Measurements from ENCODE around the gene GTF2H2C. TPM values are rescaled to one million over a fixed set of nuclear protein-coding genes. Genes with fewer than 3 reads are reported as not detected.

GTF2H2C gene
- total and polyA plus RNA-seq, 2 experiments from 2014 or later = 52.2 to 61.6 TPM

Small RNA genes within 50 kb of the gene (small RNA-seq; reads per million reads assigned to genes)
- not detected for gene RNU6-724P (ENCODE audit: low replicate concordance)

Other genes with a start within 250 kb of the GTF2H2C start
- 1.5 and 1.6 TPM in 2 replicates for gene CCDC125, start 227.4 kb upstream of the GTF2H2C start, total RNA-seq (2014; rRNA removed; shearing (Covaris generic))
- gene CCDC125, start 227.4 kb upstream of the GTF2H2C start, polyA plus RNA-seq (2016; fragmentation: Nextera tagmentation; extraction: Ambion mirVana) = 3.4 TPM in 2 replicates
- gene AK6, start 190.7 kb upstream of the GTF2H2C start, total RNA-seq (2014; rRNA removed; shearing (Covaris generic)) = 37.3 and 62.5 TPM in 2 replicates
- 232 and 260 TPM in 2 replicates for gene AK6, start 190.7 kb upstream of the GTF2H2C start, polyA plus RNA-seq (2016; fragmentation: Nextera tagmentation; extraction: Ambion mirVana)
- 65.1 and 77.1 TPM in 2 replicates for gene TAF9, start 190.7 kb upstream of the GTF2H2C start, total RNA-seq (2014; rRNA removed; shearing (Covaris generic))
- gene TAF9, start 190.7 kb upstream of the GTF2H2C start, polyA plus RNA-seq (2016; fragmentation: Nextera tagmentation; extraction: Ambion mirVana) = 121 and 146 TPM in 2 replicates
- 29.0 and 30.8 TPM in 2 replicates for gene RAD17, start 190.4 kb upstream of the GTF2H2C start, total RNA-seq (2014; rRNA removed; shearing (Covaris generic))
- 38.8 and 44.0 TPM in 2 replicates for gene RAD17, start 190.4 kb upstream of the GTF2H2C start, polyA plus RNA-seq (2016; fragmentation: Nextera tagmentation; extraction: Ambion mirVana)
- gene MARVELD2, start 145.1 kb upstream of the GTF2H2C start, total RNA-seq (2014; rRNA removed; shearing (Covaris generic)) = 24.1 and 24.8 TPM in 2 replicates
- gene MARVELD2, start 145.1 kb upstream of the GTF2H2C start, polyA plus RNA-seq (2016; fragmentation: Nextera tagmentation; extraction: Ambion mirVana) = 9.0 and 10.0 TPM in 2 replicates
- gene OCLN, start 67.4 kb upstream of the GTF2H2C start, total RNA-seq (2014; rRNA removed; shearing (Covaris generic)) = 61.6 and 79.7 TPM in 2 replicates
- gene OCLN, start 67.4 kb upstream of the GTF2H2C start, polyA plus RNA-seq (2016; fragmentation: Nextera tagmentation; extraction: Ambion mirVana) = 10.9 and 14.3 TPM in 2 replicates

All from GM23338 (cell line).